22Rv1 (cell line): Measurements from ENCODE around the gene POU3F1.

Experiments
- H3K27ac ChIP-seq: fragments of 450-650 bp; 2 replicates; pipeline ENCODE4 v1.5.1; 2017
- ZFX ChIP-seq: fragments of 450-650 bp; IDR thresholded peaks from 2 replicates; pipeline ENCODE4 v1.6.1; 2017; ENCODE audit warnings: antibody characterized with exemption, borderline replicate concordance
- TF ChIP-seq, protein P1 (sequence below): fragments of 450-650 bp; IDR thresholded peaks from 2 replicates; pipeline ENCODE4 v1.5.1; 2017; ENCODE audit warnings: mild to moderate bottlenecking

POU3F1 gene

DNA sequence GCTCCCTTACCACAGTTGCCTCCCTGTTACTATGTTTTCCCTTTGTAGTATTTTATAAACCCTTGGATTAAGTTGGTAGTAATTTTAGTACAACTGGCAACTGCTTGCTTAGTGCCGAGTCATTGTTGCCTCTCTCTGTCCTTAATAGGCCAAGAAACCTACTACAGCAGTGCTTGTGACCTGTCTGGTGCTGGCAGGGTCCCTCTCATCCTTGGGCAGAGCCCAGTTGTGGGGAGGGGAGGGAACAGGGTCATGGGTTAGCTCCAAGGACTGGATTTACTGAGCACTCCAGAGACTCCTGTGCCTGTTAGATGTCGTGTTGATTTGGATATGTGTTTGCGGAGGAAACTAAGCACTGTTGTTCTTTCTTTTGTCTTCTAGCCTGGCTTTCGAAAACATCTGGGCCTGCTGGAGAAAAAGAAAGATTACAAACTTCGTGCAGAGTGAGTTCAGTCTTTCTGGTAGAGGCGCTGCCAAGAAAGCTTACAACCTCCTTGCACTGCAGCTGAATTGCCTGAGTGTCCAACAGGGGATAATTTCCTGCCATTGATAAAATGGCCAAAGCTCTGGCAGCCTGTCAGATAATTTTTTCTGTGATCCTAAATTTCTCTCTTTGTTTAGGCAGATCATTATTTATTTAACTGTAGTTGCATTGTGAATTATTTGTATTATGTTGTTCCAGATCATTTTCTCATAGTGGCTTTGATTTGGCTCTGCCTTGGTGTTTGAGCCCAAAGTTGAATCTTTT, 30.4 kb downstream of the POU3F1 start:
- 0 out of 2 replicates have a peak overlapping the region, but pooled peaks have one; percentile 10 for H3K27ac ChIP-seq
- TF ChIP-seq ZFX, result no peak
- TF ChIP-seq, protein P1, sequence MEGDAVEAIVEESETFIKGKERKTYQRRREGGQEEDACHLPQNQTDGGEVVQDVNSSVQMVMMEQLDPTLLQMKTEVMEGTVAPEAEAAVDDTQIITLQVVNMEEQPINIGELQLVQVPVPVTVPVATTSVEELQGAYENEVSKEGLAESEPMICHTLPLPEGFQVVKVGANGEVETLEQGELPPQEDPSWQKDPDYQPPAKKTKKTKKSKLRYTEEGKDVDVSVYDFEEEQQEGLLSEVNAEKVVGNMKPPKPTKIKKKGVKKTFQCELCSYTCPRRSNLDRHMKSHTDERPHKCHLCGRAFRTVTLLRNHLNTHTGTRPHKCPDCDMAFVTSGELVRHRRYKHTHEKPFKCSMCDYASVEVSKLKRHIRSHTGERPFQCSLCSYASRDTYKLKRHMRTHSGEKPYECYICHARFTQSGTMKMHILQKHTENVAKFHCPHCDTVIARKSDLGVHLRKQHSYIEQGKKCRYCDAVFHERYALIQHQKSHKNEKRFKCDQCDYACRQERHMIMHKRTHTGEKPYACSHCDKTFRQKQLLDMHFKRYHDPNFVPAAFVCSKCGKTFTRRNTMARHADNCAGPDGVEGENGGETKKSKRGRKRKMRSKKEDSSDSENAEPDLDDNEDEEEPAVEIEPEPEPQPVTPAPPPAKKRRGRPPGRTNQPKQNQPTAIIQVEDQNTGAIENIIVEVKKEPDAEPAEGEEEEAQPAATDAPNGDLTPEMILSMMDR, result no peak

DNA sequence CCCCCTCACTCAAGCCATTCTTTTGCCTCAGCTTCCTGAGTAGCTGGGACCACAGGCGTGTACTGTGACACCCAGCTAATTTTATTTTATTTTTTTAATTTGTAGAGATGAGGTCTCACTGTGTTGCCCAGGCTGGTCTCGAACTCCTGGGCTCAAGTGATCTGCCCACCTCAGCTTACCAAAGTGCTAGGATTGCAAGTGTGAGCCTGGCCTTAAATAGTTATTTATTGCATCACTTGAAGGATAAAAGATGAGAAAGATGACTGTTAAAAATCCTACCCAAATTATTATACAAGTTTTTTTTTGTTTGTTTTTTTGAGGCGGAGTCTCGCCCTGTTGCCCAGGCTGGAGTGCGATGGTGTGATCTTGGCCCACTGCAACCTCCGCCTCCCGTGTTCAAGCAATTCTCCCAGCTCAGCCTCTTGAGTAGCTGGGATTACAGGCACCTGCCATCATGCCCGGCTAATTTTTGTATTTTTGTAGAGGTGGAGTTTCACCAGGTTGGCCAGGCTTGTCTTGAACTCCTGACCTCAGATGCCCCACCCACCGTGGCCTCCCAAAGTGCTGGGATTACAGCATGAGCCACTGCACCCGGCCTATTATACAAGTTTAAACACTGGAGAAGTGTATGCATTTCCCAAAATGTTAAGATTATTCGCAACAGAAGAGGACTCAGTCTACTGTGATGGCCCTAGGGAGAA, 31.7 kb downstream of the POU3F1 start:
- H3K27ac ChIP-seq, result no peak overlapping the region
- TF ChIP-seq ZFX, result no peak
- TF ChIP-seq, protein P1, result no peak

DNA sequence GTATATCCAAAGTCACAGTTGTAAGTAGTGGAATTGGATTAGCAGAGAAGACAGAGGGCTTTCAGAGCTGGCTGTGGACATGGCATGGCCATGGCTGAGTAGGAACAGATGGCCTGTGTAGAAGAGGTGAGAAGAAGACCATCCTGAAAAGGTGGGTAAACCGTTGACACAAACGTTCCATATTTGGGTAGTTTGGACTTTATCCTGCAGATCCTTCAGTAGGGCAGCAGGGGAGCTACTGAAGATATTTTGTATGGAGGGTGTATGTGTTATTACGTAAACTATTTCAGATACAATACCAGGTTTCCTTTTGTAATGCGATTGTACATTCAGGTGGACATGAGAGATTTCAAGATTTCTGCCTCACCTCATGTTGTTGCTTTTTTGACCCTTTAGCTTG, 32.4 kb downstream of the POU3F1 start:
- no peak overlapping the region for H3K27ac ChIP-seq
- TF ChIP-seq, protein P1, result no peak
- TF ChIP-seq ZFX, result no peak

DNA sequence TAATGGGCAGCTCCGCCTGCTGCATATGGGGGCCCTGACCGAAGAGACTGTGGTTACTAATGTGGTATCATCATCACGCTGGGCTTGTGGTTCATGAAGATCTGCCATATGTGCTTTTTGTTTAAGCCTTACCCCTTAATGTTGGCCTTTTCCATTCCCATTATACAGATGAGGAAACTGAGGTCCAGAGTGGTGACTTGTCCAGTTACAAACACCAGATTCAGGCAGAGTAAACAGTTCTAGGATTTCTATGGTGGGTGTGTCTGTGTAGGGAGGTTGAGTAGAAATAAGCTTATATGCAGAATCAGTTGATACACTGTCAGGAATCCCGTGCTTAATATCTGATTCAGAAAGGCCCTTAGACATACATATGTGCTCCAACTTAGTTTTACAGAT, 33.4 kb downstream of the POU3F1 start:
- peak overlapping the region; percentile 90 for H3K27ac ChIP-seq
- TF ChIP-seq, protein P1, result no peak
- TF ChIP-seq ZFX, result no peak

DNA sequence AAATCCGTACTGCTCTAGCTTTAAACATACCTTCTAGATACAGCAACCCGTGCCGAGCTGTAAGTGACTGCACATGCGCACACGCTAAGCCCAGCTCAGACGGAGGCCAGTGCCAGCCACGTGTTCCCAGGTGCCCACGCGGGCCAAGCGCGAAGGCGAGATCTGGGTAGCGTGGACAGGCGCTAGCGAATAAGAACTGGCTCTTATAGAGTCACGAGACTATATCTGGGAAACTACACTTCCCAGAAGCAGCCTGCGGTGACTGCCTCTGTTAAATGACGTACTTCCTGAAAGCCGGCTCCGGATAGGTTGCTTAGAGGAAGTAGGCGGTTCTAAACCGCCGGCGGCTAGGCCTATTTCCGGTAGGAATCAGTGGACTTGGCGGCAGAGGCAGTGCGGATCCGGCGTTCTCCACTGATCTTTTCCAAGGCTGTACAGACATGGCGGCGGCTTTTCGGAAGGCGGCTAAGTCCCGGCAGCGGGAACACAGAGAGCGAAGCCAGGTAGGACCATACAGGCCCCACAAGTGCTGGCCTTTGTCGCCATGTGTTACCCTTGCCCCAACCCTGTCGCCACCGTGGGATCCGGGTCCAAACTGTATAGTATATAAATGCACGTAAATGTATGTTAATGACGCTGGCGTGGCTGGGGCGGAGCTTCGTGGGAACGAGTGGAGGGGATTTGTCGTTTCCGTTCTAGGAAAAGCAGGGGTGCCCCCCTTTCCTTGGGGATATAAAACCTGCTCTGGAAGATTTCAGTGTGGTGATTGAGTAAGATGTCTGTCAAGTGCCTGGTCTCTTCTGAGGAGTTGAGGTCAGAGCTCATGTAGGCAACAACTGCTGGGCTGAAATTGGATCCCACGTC, 34.0 kb downstream of the POU3F1 start, which contains the start of gene UTP11:
Gene UTP11, plus strand, starts transcription at position 372 of the 864 bp plus-strand sequence. Its CDS starts 69 bp downstream, at position 441.
- TF ChIP-seq, protein P1, result no peak
- no peak for TF ChIP-seq ZFX
- peak within 1 kb of the TSS; percentile 90 for H3K27ac ChIP-seq

DNA sequence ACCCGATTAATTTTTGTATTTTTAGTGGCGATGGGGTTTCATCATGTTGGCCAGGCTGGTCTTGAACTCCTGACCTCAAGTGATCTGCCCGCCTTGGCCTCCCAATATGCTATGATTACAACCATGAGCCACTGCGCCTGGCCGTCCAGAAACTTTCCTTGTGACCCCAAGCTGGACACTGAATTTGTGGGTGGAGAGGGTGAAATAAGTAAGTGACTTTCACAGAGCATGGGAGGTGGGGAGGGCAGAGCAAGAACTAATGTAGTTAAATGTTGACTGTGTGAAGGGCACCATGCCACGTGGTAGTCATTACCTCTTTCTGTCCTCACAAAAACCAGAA, 36.8 kb downstream of the POU3F1 start:
- no peak for TF ChIP-seq ZFX
- TF ChIP-seq, protein P1, result no peak
- H3K27ac ChIP-seq, result no peak overlapping the region
